GM12892 (cell line): ENCODE measurements around the gene THAP5.

Source experiments
- POLR2A ChIP-seq: IDR thresholded peaks from 2 replicates; pipeline ENCODE4 v1.6.1; 2011; ENCODE audit warnings: low read depth, low read length, control low read depth
- POLR2AphosphoS5 ChIP-seq: IDR thresholded peaks from 2 replicates; pipeline ENCODE4 v1.6.1; 2011; ENCODE audit warnings: low read depth, low read length, control low read depth
- TAF1 ChIP-seq: IDR thresholded peaks from 2 replicates; pipeline ENCODE4 v1.6.1; 2011; ENCODE audit warnings: low read depth, mild to moderate bottlenecking, control low read depth, low read length, borderline replicate concordance

- TF ChIP-seq POLR2A, result no peak
- TF ChIP-seq POLR2AphosphoS5, result no peak
- no peak for TF ChIP-seq TAF1
Measured at GRCh38 chr7:108557617-108558016, 11.9 kb downstream of the THAP5 start.
